H1 (cell line): ENCODE results near the gene DOCK3. TPM values are rescaled to one million over a fixed set of nuclear protein-coding genes. Genes with fewer than 3 reads are reported as not detected.

Source experiments
- CTCF ChIA-PET: fragments of 300-600 bp; sonication (Branson Sonifier 250); formaldehyde crosslinking; loops from one replicate; lab custom pipeline; 2021; ENCODE audit not compliant: partially characterized antibody; lab: Charles Lee
- POLR2A ChIA-PET: fragments of 300-600 bp; sonication (Branson Sonifier 250); formaldehyde crosslinking; loops from one replicate; lab custom pipeline; 2021; ENCODE audit warnings: inconsistent platforms; ENCODE audit not compliant: partially characterized antibody; lab: Charles Lee
- DNase-seq, 2 experiments: peaks; one replicate each; pipeline versions ENCODE4 v3.0.0 to v3.0.0-alpha.2; 2010 to 2022; ENCODE audit warnings: low spot score in 2 of 2, low read depth in 1 of 2, mixed read lengths in 1 of 2
- FAIRE-seq: peaks from 2 replicates; lab custom pipeline; 2011; peaks lifted over from hg19 to GRCh38; lab: Jason Lieb, UNC
- H2AFZ ChIP-seq: 2 replicates; pipeline ENCODE4 v1.8.1; 2012; ENCODE audit warnings: low read length, inconsistent platforms
- H2AK5ac ChIP-seq: 2 replicates; pipeline ENCODE4 v1.6.1; 2013; ENCODE audit warnings: low read depth, low read length
- H2BK120ac ChIP-seq: replicated peaks from 2 replicates; pipeline ENCODE3; 2013; ENCODE audit warnings: low read depth, low read length, inconsistent platforms
- H2BK12ac ChIP-seq: 2 replicates; pipeline ENCODE4 v1.6.1; 2013; ENCODE audit warnings: low read depth, low read length
- H2BK15ac ChIP-seq: 2 replicates; pipeline ENCODE4 v1.6.1; 2013; ENCODE audit warnings: low read length
- H2BK20ac ChIP-seq: 2 replicates; pipeline ENCODE4 v1.6.1; 2013; ENCODE audit warnings: low read length
- H2BK5ac ChIP-seq: 2 replicates; pipeline ENCODE4 v1.6.1; 2013; ENCODE audit warnings: low read depth, low read length
- H3K14ac ChIP-seq: 2 replicates; pipeline ENCODE4 v1.6.1; 2013; ENCODE audit warnings: inconsistent platforms; ENCODE audit not compliant: insufficient read length
- H3K18ac ChIP-seq: 2 replicates; pipeline ENCODE4 v1.6.1; 2013; ENCODE audit warnings: low read length; ENCODE audit errors: extremely low read depth
- H3K23ac ChIP-seq: 2 replicates; pipeline ENCODE4 v1.6.1; 2013; ENCODE audit warnings: inconsistent platforms; ENCODE audit not compliant: insufficient read length
- H3K23me2 ChIP-seq: 2 replicates; pipeline ENCODE4 v1.6.1; 2013; ENCODE audit warnings: low read depth, low read length
- H3K27ac ChIP-seq: 2 replicates; pipeline ENCODE4 v1.6.1; 2011; ENCODE audit warnings: low read depth, low read length, inconsistent platforms
- H3K27me3 ChIP-seq, 4 experiments: replicated peaks in 1 of 4; 1 replicate in 1 of 4; 2 replicates in 3 of 4; pipeline versions ENCODE4 v1.6.1 to v1.8.1; 2011 to 2013; ENCODE audit warnings: low read length in 3 of 4, mild to moderate bottlenecking in 3 of 4, inconsistent platforms in 2 of 4, mixed read lengths in 2 of 4, moderate library complexity in 1 of 4; ENCODE audit not compliant: control insufficient read depth in 3 of 4, insufficient read depth in 3 of 4; ENCODE audit errors: extremely low read depth in 1 of 4
- H3K36me3 ChIP-seq, 4 experiments: 2 replicates each; pipeline versions ENCODE4 v1.6.1 to v1.8.1; 2011 to 2013; ENCODE audit warnings: mild to moderate bottlenecking in 4 of 4, low read length in 3 of 4, moderate library complexity in 2 of 4, control low read depth in 1 of 4, inconsistent platforms in 1 of 4; ENCODE audit not compliant: insufficient read depth in 4 of 4, control insufficient read depth in 2 of 4
- H3K4ac ChIP-seq: replicated peaks from 2 replicates; pipeline ENCODE3; 2013; ENCODE audit warnings: low read length, low read depth, mixed read lengths, inconsistent platforms; ENCODE audit not compliant: insufficient read length
- H3K4me1 ChIP-seq, 4 experiments: replicated peaks in 1 of 4; 1 replicate in 1 of 4; 2 replicates in 3 of 4; pipeline versions ENCODE4 v1.6.1 to v1.8.1; 2011 to 2013; ENCODE audit warnings: low read length in 3 of 4, inconsistent platforms in 2 of 4, mixed read lengths in 1 of 4; ENCODE audit not compliant: insufficient read depth in 4 of 4, control insufficient read depth in 3 of 4
- H3K4me2 ChIP-seq, 2 experiments: 2 replicates each; pipeline versions ENCODE4 v1.6.1 to v1.8.1; 2011 to 2013; ENCODE audit warnings: low read depth in 2 of 2, low read length in 2 of 2, control low read depth in 1 of 2, inconsistent platforms in 1 of 2, mild to moderate bottlenecking in 1 of 2; ENCODE audit not compliant: insufficient read depth in 1 of 2
- H3K4me3 ChIP-seq, 4 experiments: fragments of 200-600, 300-600 bp in 1 of 4; sonication (generic), shearing (Covaris generic), sonication (Bioruptor Twin) in 1 of 4; 2 replicates each; pipeline versions ENCODE4 v1.5.1 to v1.8.1; 2011 to 2016; ENCODE audit warnings: low read length in 4 of 4, low read depth in 3 of 4, control low read depth in 2 of 4, inconsistent platforms in 2 of 4, mild to moderate bottlenecking in 2 of 4, mixed read lengths in 1 of 4, moderate library complexity in 1 of 4; ENCODE audit not compliant: insufficient read depth in 2 of 4; ENCODE audit errors: extremely low read depth in 1 of 4
- H3K56ac ChIP-seq: replicated peaks from 2 replicates; pipeline ENCODE3; 2013; ENCODE audit warnings: low read depth, mild to moderate bottlenecking, mixed read lengths, low read length, inconsistent platforms; ENCODE audit not compliant: insufficient read length
- H3K79me1 ChIP-seq: 2 replicates; pipeline ENCODE4 v1.6.1; 2013; ENCODE audit warnings: low read depth, low read length, control low read depth
- H3K79me2 ChIP-seq, 2 experiments: 2 replicates each; pipeline versions ENCODE4 v1.6.1 to v1.8.1; 2012 to 2013; ENCODE audit warnings: low read length in 2 of 2, mild to moderate bottlenecking in 2 of 2, inconsistent platforms in 1 of 2; ENCODE audit not compliant: insufficient read depth in 2 of 2, control insufficient read depth in 1 of 2
- H3K9ac ChIP-seq, 4 experiments: replicated peaks in 1 of 4; 1 replicate in 1 of 4; 2 replicates in 3 of 4; pipeline versions ENCODE4 v1.6.1 to v1.8.1; 2011 to 2013; ENCODE audit warnings: low read depth in 3 of 4, low read length in 3 of 4, control low read depth in 2 of 4, mild to moderate bottlenecking in 2 of 4, moderate library complexity in 2 of 4, inconsistent platforms in 1 of 4; ENCODE audit errors: extremely low read depth in 1 of 4
- H3K9me3 ChIP-seq, 2 experiments: 2 replicates each; pipeline versions ENCODE4 v1.6.1 to v1.8.1; 2012 to 2013; ENCODE audit warnings: mild to moderate bottlenecking in 2 of 2, moderate library complexity in 2 of 2, control low read depth in 1 of 2, inconsistent platforms in 1 of 2, low read depth in 1 of 2, low read length in 1 of 2, mixed read lengths in 1 of 2; ENCODE audit not compliant: insufficient read depth in 2 of 2
- H4K20me1 ChIP-seq, 2 experiments: replicated peaks in 1 of 2; 2 replicates each; pipeline versions ENCODE3 to v1.8.1; 2011 to 2013; ENCODE audit warnings: inconsistent platforms in 2 of 2, low read length in 2 of 2, mild to moderate bottlenecking in 1 of 2; ENCODE audit not compliant: insufficient read depth in 2 of 2, control insufficient read depth in 1 of 2
- H4K5ac ChIP-seq: 2 replicates; pipeline ENCODE4 v1.6.1; 2013; ENCODE audit warnings: low read length, low read depth, mixed read lengths, inconsistent platforms; ENCODE audit not compliant: insufficient read length
- H4K8ac ChIP-seq: 2 replicates; pipeline ENCODE4 v1.8.0; 2013; ENCODE audit warnings: mild to moderate bottlenecking, moderate library complexity, low read length, inconsistent platforms; ENCODE audit not compliant: insufficient read depth; ENCODE audit errors: extremely low read depth
- H4K91ac ChIP-seq: replicated peaks from 2 replicates; pipeline ENCODE3; 2013; ENCODE audit warnings: low read length, mixed read lengths, inconsistent platforms; ENCODE audit not compliant: insufficient read length
- BRCA1 ChIP-seq: IDR thresholded peaks from 2 replicates; pipeline ENCODE4 v1.6.1; 2012; ENCODE audit warnings: low read depth, low read length, improper control_type of control experiment
- CTCF ChIP-seq, 3 experiments: IDR thresholded peaks; 1 replicate in 2 of 3; 2 replicates in 1 of 3; pipeline versions ENCODE4 v1.5.1 to v1.6.1; 2011; ENCODE audit warnings: low read length in 3 of 3, mild to moderate bottlenecking in 3 of 3, inconsistent platforms in 2 of 3, low read depth in 1 of 3, moderate library complexity in 1 of 3; ENCODE audit not compliant: insufficient read depth in 1 of 3; ENCODE audit errors: control extremely low read depth in 1 of 3
- EP300 ChIP-seq, 2 experiments: IDR thresholded peaks; 1 replicate in 1 of 2; 2 replicates in 1 of 2; pipeline ENCODE4 v1.6.1; 2011 to 2012; ENCODE audit warnings: low read depth in 2 of 2, low read length in 2 of 2, mild to moderate bottlenecking in 2 of 2, borderline replicate concordance in 1 of 2, inconsistent platforms in 1 of 2, moderate library complexity in 1 of 2
- EZH2 ChIP-seq: fragments of 200-600 bp; sonication (generic); IDR thresholded peaks from 2 replicates; pipeline ENCODE4 v1.7.1; 2012; ENCODE audit warnings: low read depth, mild to moderate bottlenecking, moderate library complexity, low read length, inconsistent platforms; ENCODE audit not compliant: severe bottlenecking
- HDAC2 ChIP-seq, 2 experiments: fragments of 300-600 bp in 1 of 2; sonication (generic) in 1 of 2; IDR thresholded peaks; 2 replicates each; pipeline ENCODE4 v1.6.1; 2011 to 2012; ENCODE audit warnings: low read depth in 2 of 2, low read length in 2 of 2, mild to moderate bottlenecking in 2 of 2, moderate library complexity in 2 of 2, borderline replicate concordance in 1 of 2, inconsistent platforms in 1 of 2
- JUND ChIP-seq: IDR thresholded peaks from 2 replicates; pipeline ENCODE4 v1.6.1; 2011; ENCODE audit warnings: mild to moderate bottlenecking, improper control_type of control experiment, low read length
- SUZ12 ChIP-seq: fragments of 200-600 bp; sonication (generic); IDR thresholded peaks from 2 replicates; pipeline ENCODE4 v1.6.1; 2012; ENCODE audit warnings: mild to moderate bottlenecking, inconsistent platforms, low read length, moderate library complexity, mixed read lengths
- TCF12 ChIP-seq: IDR thresholded peaks from 2 replicates; pipeline ENCODE4 v1.6.1; 2011; ENCODE audit warnings: low read depth, mild to moderate bottlenecking, low read length
- WGBS, 2 experiments: shearing (Covaris generic) in 1 of 2; methylation state at CpG; one replicate each; pipeline versions ENCODE4 v1.1.6 to v1.1.7; 2013 to 2015; ENCODE audit warnings: low lambda C conversion rate in 2 of 2, mixed read lengths in 2 of 2, inconsistent platforms in 1 of 2, low coverage in 1 of 2, missing lambda C conversion rate in 1 of 2; ENCODE audit not compliant: insufficient replicate concordance in 2 of 2, insufficient coverage in 1 of 2, insufficient read length in 1 of 2; ENCODE audit errors: extremely low coverage in 1 of 2, missing lambda C conversion rate in 1 of 2; 5-methylcytosine and 5-hydroxymethylcytosine counted together
- polyA plus RNA-seq, 7 experiments: library from polyadenylated mRNA; depleted of rRNA in 3 of 7; stranded (reverse) in 5 of 7; unstranded in 2 of 7; fragments of >200 nt in 5 of 7; fragments of 200-250 nt in 2 of 7; gene quantifications; 1 replicate in 5 of 7; 2 replicates in 1 of 7; 4 replicates in 1 of 7; pipeline versions ENCODE4 v1.2.1 to v1.2.3, GENCODE V29; 2011 to 2013; ENCODE audit warnings: missing spikeins in 2 of 7, mixed read lengths in 2 of 7
- total RNA-seq: library from RNA; stranded (reverse); fragmentation: NEBNext Ultra II Directional; extraction: Animal tissue kit (Norgen Biotek cat#: 25700); gene quantifications from 2 replicates; pipeline ENCODE4 v1.2.1, GENCODE V29; 2021

Gene DOCK3
- total and polyA plus RNA-seq, 2 of the 8 experiments (the other 6 are each of a cell fraction or from before 2014, with no cell fraction given): 2.7 to 5.0 TPM

- Histone ChIP-seq H3K18ac (peak within 1 kb of the TSS; percentile 89), H3K4me3 (peak within 1 kb of the TSS; percentile 88 to 99 (median 96)), H2AFZ (no peak within 1 kb of the TSS), H3K27me3 (no peaks in the 10 kb centered on the region), H2BK12ac (no peak within 1 kb of the TSS), H4K20me1 (peaks cover 10 to 20% of the 10 kb centered on the region in 2 experiments), H3K9me3 (no peaks in the 10 kb centered on the region), H2BK20ac (no peak within 1 kb of the TSS), H3K9ac (peak within 1 kb of the TSS; percentile 82 to 95 (median 90)), H3K79me1 (no peaks in the 10 kb centered on the region; the same call in 1 of the 2 replicates), H4K91ac (peak within 1 kb of the TSS; percentile 84), H3K4me2 (peak within 1 kb of the TSS; percentile 84 to 95), H2AK5ac (no peak within 1 kb of the TSS), H4K5ac (peak within 1 kb of the TSS; percentile 96), H3K23ac (no peak within 1 kb of the TSS), H3K4ac (peak within 1 kb of the TSS; percentile 94), H2BK5ac (peak within 1 kb of the TSS; percentile 97), H3K27ac (peak within 1 kb of the TSS; percentile 92), H2BK15ac (0 out of 2 replicates have a peak within 1 kb of the TSS, but pooled peaks have one; percentile 10), H3K36me3 (peaks cover 12 to 33% (median 19%) of the 10 kb centered on the region in 4 experiments), H2BK120ac (no peak within 1 kb of the TSS), H3K56ac (peak within 1 kb of the TSS; percentile 95), H3K4me1 (peaks cover 0 to 23% (median 6%) of the 10 kb centered on the region in 4 experiments), H4K8ac (peak within 1 kb of the TSS; percentile 91), H3K23me2 (peaks cover 3% of the 10 kb centered on the region; the same call in 1 of the 2 replicates), H3K79me2 (peaks cover 10 to 34% of the 10 kb centered on the region in 2 experiments), H3K14ac (no peak within 1 kb of the TSS)
- POLR2A ChIA-PET: interaction anchor here (0.7 to 2.8 kb wide), 16 partner anchors 9 to 816 kb away, joined by 3 to 23 read pairs (median 4); partner anchors contain the start of genes DCAF1 and HEMK1
- CTCF ChIA-PET: interaction anchor here (0.7 to 7.2 kb wide), 5 partner anchors 14 to 1040 kb away, joined by 3 to 53 read pairs (median 4); partner anchors contain the start of genes MAPKAPK3 and ZMYND10
- peak; percentile 82 for FAIRE-seq
- 1% methylated on average over 23 of the region's 65 CpGs; no CpG with 5 or more reads in 1 of the 2 experiments for WGBS, 2 experiments
- DNase-seq: peak; percentile 93 to 97
- TF ChIP-seq TCF12: no peak
- no peak; a peak in 1 of 4 replicates for TF ChIP-seq HDAC2 (IDR thresholded peaks at IDR 0.05; ENCODE audit: borderline replicate concordance in 1 of 2, low read depth in 2 of 2, low read length in 2 of 2)
- no peak for TF ChIP-seq EZH2
- no peak for TF ChIP-seq JUND
- TF ChIP-seq EP300 (IDR thresholded peaks at IDR 0.05; ENCODE audit: borderline replicate concordance in 1 of 2, low read depth in 2 of 2, low read length in 2 of 2): no peak
- TF ChIP-seq CTCF (IDR thresholded peaks at IDR 0.05; ENCODE audit: control extremely low read depth in 1 of 3, insufficient read depth in 1 of 3, low read depth in 1 of 3, low read length in 3 of 3): no peak
- TF ChIP-seq SUZ12: no peak
- no peak for TF ChIP-seq BRCA1
Measured at GRCh38 chr3:51384726-51385473, 710.2 kb downstream of the DOCK3 start, which contains the start of gene MANF. Gene MANF (plus strand): TSS chr3:51385291. CDS start chr3:51385343, 52 bp downstream.
